Kidney epithelial cell (primary cell): ENCODE results near the gene CDH13. TPM values are rescaled to one million over a fixed set of nuclear protein-coding genes. Genes with fewer than 3 reads are reported as not detected.
A peak's percentile ranks its signal among the peaks of the same experiment; 100 is the strongest.

Source experiments
- DNase-seq: peaks from one replicate; pipeline ENCODE4 v3.0.0-alpha.2; 2010; ENCODE audit warnings: low read depth
- H3K27me3 ChIP-seq: 2 replicates; pipeline ENCODE4 v1.6.0; 2011; ENCODE audit warnings: low read length; ENCODE audit not compliant: control insufficient read depth, insufficient read depth
- H3K36me3 ChIP-seq: 2 replicates; pipeline ENCODE4 v1.5.1; 2011; ENCODE audit warnings: low read length; ENCODE audit not compliant: control insufficient read depth, insufficient read depth
- H3K4me3 ChIP-seq: 2 replicates; pipeline ENCODE4 v1.5.1; 2011; ENCODE audit warnings: low read depth, mild to moderate bottlenecking, control low read depth, low read length
- total RNA-seq: library from RNA; depleted of rRNA; stranded (reverse); fragments of >200 nt; gene quantifications from 2 replicates; pipeline ENCODE4 v1.2.3, GENCODE V29; 2015
- TF ChIP-seq, protein P1 (sequence below): IDR thresholded peaks from 2 replicates; pipeline ENCODE4 v1.5.1; 2011; ENCODE audit warnings: mild to moderate bottlenecking, moderate library complexity, low read length, control low read depth, inconsistent platforms; ENCODE audit not compliant: insufficient read depth, poor library complexity, severe bottlenecking

Gene CDH13
- total RNA-seq, 1 donor from 2014 or later: 32.8 TPM

DNA sequence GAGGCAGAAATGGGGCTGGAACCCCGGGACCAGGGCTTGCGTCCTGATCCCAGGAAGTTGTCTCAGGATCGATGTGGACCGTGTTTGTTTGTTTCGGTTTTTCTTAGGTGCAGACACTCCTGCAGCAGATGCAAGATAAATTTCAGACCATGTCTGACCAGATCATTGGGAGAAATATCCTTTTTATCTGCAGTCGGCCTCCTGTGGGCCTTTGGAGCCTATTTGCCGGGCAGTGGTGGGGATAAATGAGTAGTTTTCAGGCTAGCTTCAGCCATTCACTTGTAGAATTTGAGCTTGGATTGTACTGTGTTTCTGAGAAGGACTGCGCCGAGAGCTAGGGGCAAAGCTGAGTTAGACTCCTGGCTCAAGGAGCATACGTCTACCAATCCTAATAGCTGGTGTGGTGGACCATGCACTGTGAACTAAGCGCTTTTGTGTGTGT lies 1181.8 kb downstream of the CDH13 start:
- TF ChIP-seq, protein P1, sequence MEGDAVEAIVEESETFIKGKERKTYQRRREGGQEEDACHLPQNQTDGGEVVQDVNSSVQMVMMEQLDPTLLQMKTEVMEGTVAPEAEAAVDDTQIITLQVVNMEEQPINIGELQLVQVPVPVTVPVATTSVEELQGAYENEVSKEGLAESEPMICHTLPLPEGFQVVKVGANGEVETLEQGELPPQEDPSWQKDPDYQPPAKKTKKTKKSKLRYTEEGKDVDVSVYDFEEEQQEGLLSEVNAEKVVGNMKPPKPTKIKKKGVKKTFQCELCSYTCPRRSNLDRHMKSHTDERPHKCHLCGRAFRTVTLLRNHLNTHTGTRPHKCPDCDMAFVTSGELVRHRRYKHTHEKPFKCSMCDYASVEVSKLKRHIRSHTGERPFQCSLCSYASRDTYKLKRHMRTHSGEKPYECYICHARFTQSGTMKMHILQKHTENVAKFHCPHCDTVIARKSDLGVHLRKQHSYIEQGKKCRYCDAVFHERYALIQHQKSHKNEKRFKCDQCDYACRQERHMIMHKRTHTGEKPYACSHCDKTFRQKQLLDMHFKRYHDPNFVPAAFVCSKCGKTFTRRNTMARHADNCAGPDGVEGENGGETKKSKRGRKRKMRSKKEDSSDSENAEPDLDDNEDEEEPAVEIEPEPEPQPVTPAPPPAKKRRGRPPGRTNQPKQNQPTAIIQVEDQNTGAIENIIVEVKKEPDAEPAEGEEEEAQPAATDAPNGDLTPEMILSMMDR: no peak
- no peaks in the 10 kb centered on the region for H3K27me3 ChIP-seq
- DNase-seq: no peak
- peak overlapping the region; percentile 77 for H3K4me3 ChIP-seq
- peaks cover 3% of the 10 kb centered on the region for H3K36me3 ChIP-seq

DNA sequence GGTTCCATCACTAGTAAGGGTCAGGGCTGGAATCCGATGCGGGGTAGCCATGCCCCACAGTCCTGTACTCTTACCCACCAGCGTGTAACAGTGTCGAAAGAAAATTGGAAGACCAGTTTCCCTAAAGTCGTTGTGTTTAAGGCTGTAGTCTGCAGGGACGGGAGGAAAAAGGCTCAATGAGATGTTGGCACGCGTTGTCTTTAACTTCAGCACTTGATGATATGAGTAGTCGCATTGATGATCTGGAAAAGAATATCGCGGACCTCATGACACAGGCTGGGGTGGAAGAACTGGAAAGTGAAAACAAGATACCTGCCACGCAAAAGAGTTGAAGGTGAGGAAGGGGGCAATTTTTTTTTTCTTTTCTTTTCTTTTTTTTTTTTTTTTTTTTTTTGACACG lies 1182.3 kb downstream of the CDH13 start:
- Histone ChIP-seq H3K27me3 (no peaks in the 10 kb centered on the region), H3K36me3 (peaks cover 3% of the 10 kb centered on the region), H3K4me3 (peak overlapping the region; percentile 77)
- no peak for DNase-seq
- TF ChIP-seq, protein P1: no peak

DNA sequence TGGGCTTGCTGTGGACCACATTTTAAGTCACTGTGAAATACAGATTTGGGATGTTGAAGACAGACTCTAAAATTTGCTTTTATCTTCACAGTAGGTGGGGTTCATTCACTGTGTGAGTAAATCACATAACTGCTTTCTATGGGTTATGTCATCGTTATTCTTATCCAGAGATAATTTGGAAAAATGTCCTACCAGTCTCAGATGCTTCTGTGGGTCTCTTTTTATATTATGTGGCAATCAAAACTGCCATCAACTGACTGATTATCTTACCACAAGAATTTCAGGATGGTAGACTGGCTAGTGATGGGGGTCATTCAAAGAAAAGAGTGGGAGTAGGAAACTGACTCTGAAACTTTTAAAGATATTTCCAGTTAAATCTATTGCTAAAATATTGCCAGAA lies 1184.1 kb downstream of the CDH13 start:
- Histone ChIP-seq H3K27me3 (no peaks in the 10 kb centered on the region), H3K4me3 (no peak overlapping the region), H3K36me3 (peaks cover 3% of the 10 kb centered on the region)
- no peak for DNase-seq
- TF ChIP-seq, protein P1: no peak

DNA sequence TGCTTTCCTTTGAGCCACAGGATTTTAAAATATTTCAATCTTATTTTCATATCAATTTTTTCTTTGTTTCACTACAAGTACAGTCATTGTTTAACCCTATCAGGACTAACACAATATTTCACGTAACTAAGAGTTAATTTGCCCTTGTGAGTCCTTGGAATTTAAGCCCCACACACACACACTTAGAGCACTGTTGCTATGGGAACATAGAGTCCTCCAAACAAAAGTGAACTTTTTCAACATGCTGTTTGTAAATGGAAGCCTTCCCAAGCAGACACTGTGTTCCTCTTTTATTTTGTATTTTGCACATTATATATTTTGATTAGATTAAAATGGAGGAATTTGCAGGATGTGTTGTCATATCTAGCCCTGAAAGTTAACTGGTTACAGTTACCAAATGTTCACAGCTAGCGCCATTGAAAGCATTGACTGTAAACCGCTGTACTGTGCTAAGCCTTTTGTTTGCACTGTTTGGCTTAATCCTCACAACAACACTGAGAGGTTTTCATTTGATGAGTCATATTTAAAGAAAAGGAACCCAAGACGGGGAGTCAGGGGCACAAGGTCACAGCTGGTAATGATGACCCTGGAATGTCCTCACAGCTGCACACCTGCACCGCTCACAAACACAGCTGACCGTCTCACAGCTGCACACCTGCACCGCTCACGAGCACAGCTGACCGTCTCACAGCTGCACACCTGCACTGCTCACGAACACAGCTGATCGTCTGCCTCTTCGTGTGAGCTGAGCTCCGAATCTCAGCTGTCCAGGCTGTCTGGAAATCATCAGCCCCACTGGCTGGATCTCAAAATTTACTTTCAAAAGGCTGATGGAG lies 1187.3 kb downstream of the CDH13 start:
- TF ChIP-seq, protein P1: no peak
- DNase-seq: no peak
- H3K36me3 ChIP-seq: peaks cover 3% of the 10 kb centered on the region
- no peaks in the 10 kb centered on the region for H3K27me3 ChIP-seq
- H3K4me3 ChIP-seq: no peak overlapping the region

DNA sequence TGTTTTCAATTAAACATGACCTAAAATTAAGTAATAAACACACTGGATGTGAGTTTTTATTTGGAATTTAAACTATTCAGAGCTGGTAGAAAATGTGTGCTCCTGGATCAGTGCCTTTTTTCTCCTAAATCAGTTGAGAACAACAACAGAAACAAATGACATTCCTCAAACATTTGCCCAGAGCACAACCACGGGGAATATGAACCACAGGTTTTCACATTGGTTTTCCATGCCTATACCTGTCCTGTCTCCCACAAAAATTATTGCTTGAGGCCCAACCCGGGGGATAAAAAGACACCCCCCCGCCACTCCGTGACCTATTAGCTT lies 1187.9 kb downstream of the CDH13 start:
- Histone ChIP-seq H3K27me3 (no peaks in the 10 kb centered on the region), H3K4me3 (no peak overlapping the region), H3K36me3 (peaks cover 3% of the 10 kb centered on the region)
- TF ChIP-seq, protein P1: no peak
- DNase-seq: no peak

DNA sequence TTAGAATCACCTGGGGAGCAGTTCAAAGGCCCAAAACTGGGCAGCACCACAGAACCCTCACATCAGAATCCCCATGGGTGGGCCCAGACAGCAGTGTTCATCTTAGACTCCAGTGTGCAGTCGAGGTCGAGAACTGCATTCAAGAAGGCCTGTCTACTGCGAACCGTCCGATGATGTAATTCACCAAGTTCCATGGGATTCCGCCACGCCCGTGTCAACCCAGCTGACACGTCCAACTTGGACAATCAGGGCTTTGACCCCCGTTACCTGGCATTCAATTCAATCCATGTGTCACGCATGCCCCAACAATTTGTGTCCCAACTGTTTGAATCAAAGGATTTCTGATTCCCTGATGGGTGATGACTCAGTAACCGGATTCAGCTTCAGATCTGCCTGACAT lies 1190.3 kb downstream of the CDH13 start:
- Histone ChIP-seq H3K4me3 (no peak overlapping the region), H3K27me3 (no peaks in the 10 kb centered on the region), H3K36me3 (peaks cover 3% of the 10 kb centered on the region)
- no peak for DNase-seq
- TF ChIP-seq, protein P1: no peak
